GM21423 (cell line): Measurements from ENCODE around the gene CHD3.
A peak's percentile ranks its signal among the peaks of the same experiment; 100 is the strongest.

Source experiments
- ATAC-seq: cut with Tn5 transposase; IDR thresholded peaks from one replicate; pipeline ENCODE4 v1.9.1; 2021; ENCODE audit warnings: mild to moderate bottlenecking, moderate library complexity; ENCODE audit not compliant: unreplicated experiment

The CHD3 gene

DNA sequence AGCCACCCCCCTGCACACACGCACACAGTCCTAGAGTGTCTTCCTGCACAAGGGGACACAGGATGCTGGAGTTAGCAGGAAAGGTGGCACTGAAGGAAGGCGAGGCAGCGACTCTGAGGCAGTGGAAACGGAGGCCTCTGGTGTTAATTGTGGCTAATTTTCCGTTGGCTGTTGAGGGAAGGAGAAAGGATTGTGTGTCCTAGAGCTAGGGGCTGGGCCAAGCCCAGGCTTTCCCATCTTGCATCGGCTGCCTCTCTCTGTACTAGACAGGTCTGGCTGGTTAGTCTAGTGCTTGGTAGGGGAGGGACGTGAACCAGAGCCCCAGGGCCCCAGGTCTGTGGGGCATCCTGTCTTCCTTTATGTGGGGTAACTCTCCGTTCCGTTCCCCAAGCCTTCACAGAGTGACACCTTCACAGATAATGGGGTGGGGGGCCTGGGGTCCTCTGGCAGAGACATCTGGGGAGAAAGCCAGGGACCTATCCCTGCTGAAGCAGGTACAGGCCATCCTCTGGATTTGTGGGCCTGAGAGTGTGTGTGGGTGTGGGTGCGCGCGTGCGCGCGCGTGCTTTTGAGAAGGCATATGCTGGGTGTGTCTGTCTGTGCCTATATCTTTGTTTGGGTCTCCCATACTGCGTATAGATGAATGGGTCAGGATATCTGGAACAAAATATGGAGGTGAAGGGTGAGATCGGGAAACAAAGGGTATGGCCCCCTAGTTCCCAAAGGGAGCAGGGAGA, at the start of gene CHD3:
Gene CHD3, plus strand, starts transcription at position 606 of the 737 bp plus-strand sequence. CDS start 212 bp downstream, outside the sequence.
- ATAC-seq: no peak

DNA sequence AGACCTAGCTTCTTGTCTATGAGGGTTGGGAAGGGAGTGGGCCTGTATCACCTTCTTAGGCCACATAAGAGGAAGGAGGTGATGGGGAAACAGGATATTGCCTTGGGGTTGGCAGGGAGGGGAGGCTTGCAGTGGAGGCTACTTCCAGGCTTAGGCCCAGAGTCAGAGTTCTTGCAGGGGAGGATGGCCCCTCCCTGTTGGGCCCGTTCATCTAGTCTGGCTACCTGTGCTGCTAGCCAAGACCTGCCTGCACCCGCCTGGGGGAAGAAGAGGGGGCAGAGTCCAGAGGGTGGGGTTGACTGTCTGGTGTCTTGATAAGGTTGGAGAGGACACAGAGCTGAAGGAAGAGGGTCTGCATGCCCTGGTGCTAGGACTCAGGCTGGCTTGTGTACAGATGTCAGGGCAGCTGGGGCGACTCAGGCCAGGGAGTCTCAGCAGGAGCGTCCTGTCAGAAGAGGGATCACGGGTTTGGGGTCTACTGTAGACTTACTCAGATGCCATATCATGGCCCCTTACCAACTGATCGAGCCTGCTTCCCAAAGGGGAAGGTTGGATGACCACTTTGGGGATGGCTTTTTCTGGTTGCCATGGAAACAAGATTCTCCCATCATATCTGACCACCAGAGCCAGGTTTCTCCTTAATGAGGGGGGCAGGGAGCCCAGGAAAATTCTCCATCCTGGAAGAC, 49.3 kb upstream of the CHD3 start:
- no peak for ATAC-seq

DNA sequence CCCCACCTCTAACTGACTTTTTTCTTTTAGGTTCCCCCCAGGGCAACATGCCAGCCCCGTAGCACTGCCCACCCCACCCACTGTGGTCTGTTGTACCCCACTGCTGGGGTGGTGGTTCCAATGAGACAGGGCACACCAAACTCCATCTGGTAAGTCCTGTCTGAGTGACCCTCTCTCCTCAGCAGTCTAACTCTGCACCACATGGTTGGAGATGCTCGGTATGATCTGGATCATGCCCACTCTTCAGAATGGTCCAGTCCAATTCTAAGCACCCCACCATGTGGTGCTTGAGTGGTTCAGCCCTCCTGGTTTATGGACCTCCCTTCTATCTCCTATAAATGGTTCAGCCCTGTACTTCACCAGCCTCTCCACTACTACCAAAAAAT, 48.7 kb upstream of the CHD3 start:
- ATAC-seq: no peak

DNA sequence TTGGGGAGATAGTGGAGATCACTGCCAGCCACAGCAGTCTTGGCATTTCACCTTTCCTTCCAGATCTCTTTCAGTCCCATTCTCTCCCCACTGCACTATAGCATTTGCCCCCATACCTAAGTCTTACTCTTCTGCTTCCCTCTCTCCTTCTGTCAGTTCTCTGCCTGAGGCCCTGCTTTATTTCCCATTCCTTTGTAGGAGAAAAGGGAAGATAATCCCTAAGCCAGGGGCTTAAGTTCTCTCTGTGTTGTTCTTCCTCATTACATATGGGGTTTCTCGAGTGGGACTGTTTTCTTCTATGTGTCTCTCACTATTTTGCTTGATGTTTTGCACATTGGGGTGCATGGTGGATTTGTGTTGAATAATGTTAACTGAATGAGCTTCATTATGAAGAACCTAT, 48.1 kb upstream of the CHD3 start:
- no peak for ATAC-seq

DNA sequence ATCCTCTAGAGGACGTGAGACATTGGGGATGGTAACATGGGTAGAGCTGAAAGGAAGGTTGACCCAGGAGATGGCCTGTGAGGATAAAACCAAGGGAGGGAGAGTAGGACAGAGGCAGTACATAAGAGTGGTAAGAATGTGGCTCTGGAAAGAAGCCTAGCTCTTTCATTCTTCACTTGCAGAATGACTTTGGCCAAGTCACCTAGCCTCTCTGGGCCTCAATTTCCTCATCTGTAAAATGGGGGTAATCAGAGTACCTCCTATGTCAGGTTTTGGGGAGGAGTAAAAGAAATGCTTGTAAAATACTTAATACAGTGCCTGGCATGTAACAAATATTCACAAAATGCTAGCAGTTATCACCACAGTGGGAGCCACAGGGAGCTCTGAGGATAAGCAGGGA, 47.7 kb upstream of the CHD3 start:
- no peak for ATAC-seq

DNA sequence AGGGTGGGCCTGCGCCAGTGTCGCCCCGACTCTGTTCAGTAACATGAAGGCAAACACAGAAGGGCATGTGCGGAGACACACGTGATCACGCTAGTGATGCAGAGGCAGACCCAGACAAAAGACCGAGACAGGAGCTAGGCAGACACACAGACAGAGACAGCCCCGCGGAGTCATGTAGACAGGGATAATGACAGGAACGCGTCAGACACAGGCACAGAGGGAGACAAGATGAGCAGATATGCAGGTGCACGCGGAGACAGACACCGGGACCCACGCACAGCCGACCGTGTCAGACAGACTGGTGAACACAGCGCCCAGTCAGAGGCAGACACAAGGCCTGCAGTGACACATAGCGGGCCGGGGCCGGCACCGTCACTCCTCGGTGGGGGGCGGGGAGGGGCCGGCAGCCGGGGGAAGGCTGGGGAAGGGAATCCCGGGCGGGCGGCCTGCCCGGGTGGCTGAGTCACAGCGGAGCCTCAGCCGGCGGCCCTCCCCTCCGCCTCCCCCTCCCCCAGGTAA, 47.1 kb upstream of the CHD3 start:
- peak; percentile 6 for ATAC-seq

DNA sequence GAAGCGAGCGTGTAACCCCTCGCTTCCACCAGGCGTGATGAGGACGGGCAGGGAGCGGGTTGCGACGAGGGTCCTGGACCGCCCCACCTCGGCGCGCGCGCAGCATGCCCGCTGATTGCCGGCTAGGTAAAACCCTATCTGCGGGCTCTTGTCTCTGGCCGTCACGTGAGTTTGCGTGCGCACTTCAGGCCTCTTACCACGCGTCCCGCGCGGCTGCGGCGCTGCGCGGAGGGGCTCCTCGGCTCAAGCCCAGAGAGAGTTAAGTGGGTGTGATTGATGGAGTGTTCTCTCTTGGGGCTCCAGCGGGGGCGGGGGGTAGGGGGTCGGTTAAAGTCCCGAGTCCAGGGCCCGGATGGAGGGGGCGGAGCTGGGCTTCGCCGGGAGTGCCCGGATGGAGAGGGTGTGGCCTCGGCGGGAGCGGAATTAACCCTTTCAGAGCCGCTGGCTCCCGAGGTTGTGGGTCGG, 46.6 kb upstream of the CHD3 start:
- peak; percentile 19 for ATAC-seq

DNA sequence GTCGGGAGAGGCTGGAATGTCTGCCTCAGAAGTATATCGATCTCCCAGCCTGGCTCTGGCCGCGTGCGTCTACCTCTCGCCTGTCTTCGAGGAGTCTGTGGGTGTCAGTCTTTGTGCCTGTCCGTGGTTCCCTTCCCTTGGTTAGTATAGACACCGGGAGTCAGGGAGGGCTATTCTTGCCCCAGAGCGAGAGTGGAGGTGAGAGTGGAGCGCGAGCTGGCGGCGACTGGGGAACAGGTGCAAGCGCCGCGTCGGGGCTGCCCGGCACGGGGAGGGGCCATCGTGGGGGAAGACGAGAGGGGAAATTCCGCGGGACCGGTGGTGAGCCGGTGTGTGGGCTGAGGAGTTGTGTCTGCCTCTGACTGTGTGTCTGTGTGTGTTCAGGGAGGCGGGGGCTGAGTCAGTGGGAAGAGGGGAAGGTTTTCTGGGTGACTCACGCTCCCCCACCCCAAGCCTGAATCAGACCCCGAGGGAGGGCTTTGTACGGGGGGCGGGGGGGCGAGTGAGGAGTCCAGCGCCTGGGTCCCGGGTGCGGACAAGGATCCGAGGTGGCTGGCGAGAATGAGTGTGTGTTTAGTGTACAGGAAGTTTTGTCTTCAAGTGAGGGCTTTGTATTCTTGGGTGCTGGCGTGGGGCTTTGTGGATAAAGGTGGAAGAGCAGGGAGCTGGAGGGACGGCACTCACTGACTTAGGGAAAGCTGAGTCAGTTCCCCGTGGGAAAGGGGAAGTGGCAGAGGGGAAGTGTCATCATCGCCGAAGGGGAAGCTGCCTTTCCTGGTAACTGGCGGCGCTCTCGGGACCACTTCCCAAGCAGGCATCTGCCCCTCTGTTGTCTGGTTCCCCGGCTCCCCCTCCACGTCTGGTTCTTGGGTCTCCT, 46.0 kb upstream of the CHD3 start:
- ATAC-seq: peak; percentile 29

DNA sequence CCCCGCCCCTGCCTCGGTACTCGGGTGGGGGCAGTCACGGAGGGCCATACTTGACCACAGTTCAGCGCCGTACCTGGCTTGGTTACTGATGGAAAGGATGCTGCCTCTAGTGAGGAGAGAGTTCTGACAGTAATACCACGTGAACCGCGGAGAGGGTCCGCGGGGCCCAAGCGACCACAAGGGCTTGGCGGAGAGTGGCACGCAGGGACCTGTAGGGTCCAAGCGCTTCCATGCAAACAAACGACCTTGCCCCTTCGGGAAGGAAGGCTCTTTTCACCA, 45.4 kb upstream of the CHD3 start:
- ATAC-seq: no peak

DNA sequence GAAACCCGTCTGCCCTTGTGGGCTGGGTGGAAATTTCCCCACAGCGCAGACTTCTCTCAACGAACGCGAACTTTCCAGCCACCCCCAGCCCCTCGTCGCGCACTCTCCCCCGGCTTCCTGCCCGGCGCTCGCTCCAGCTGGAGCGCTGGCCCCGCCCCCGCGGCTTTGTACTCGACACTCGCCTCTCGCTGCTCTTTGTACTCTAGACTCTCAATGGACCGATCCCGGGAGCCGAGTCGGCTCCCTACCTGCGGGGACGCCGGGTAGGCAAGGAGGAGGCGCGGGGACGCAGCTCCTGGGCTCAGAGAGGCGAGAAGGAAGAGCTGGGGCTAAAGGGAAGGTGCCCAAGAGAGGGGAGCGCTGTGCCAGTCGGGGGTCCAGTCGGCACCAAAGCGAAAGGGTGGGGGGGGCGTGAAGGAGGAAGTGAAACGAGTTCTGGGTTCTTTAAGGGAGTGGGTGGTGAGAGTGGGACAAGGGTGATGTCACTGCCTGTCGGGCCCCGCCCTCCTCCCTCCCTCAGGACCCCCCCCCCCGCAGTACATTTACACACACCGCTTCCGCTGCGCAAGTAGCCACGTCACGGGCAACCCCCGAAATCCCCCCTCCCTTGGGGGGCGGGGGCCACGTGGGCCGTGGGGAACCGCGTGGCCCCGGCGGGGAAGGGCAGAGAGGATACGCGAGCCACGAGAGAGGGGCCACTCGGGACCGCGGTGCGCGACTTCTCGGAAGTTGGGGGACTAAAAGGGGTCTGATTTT, 44.9 kb upstream of the CHD3 start:
- peak; percentile 28 for ATAC-seq

DNA sequence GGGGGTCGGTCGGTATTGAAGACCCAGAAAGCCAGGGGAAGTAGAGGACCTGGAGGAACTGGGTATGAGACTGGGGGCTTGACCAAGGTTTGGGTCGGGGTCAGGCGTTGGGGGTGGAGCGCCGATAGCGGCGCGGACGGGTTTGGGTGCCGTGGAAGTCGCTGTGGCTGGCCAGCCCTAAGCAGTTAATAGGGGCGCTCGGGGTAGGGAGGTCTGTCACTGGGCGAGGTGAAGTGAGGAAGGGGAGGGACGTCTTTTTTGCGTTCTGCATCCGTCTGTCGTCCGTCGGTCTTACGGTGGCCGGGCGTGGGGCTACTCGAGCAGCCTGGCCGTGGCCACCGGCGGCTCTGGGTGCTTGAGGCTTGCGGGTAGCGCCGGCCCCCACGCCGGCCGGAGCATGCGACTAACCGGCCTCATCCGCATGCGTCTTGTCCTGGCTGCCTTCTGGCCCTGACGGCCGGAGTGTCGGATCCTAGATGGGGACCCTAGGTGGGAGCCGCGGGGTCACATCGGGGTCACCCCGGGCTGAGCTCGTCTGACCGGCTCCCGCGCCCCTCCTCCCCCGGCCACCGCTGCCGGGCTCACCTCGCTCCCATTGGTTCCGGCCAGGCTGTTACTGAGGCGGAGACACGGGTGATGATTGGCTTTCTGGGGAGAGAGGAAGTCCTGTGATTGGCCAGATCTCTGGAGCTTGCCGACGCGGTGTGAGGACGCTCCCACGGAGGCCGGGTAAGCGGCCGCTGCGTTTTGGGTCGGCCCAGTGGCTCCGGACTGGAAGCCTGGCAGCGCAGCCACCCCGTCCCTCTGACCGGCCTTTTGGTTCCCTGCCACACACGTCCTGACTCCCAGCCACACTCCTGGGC, 44.1 kb upstream of the CHD3 start:
- ATAC-seq: peak; percentile 38

DNA sequence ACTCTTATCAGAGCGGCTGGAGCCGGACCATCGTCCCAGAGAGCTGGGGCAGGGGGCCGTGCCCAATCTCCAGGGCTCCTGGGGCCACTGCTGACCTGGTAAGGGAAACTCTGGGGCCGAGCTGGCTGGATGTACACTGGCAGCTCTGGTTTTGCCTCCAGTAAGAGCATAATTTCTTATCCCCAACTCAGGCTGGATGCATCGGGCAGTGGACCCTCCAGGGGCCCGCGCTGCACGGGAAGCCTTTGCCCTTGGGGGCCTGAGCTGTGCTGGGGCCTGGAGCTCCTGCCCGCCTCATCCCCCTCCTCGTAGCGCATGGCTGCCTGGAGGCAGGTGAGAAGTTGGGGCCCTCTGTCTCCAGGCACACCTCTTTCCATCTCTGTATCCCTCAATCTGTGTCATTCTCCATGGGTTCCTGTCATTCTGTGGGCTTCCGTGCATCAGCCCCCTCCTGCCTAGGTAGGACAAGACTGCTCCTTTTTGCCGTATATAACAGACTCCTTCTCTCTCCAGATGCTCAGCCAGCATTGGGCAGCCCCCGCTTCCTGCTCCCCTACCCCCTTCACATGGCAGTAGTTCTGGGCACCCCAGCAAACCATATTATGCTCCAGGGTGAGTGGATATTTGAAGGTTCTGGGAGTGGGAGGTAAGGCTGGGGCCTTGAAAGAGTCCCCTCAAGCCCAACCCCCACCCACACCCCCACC, 43.1 kb upstream of the CHD3 start:
- ATAC-seq: no peak

DNA sequence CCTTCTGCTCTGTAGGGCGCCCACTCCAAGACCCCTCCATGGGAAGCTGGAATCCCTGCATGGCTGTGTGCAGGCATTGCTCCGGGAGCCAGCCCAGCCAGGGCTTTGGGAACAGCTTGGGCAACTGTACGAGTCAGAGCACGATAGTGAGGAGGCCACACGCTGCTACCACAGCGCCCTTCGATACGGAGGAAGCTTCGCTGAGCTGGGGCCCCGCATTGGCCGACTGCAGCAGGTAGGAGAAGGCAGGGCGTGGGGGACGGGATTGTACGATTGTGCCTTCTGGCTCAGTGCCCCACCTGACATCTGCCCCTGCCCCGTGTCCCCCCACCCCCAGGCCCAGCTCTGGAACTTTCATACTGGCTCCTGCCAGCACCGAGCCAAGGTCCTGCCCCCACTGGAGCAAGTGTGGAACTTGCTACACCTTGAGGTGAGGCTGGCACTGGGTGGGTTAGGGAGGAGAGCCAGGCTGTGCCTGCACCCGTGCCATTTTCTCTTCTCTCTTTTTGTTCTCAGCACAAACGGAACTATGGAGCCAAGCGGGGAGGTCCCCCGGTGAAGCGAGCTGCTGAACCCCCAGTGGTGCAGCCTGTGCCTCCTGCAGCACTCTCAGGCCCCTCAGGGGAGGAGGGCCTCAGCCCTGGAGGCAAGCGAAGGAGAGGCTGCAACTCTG, 42.4 kb upstream of the CHD3 start:
- no peak for ATAC-seq

DNA sequence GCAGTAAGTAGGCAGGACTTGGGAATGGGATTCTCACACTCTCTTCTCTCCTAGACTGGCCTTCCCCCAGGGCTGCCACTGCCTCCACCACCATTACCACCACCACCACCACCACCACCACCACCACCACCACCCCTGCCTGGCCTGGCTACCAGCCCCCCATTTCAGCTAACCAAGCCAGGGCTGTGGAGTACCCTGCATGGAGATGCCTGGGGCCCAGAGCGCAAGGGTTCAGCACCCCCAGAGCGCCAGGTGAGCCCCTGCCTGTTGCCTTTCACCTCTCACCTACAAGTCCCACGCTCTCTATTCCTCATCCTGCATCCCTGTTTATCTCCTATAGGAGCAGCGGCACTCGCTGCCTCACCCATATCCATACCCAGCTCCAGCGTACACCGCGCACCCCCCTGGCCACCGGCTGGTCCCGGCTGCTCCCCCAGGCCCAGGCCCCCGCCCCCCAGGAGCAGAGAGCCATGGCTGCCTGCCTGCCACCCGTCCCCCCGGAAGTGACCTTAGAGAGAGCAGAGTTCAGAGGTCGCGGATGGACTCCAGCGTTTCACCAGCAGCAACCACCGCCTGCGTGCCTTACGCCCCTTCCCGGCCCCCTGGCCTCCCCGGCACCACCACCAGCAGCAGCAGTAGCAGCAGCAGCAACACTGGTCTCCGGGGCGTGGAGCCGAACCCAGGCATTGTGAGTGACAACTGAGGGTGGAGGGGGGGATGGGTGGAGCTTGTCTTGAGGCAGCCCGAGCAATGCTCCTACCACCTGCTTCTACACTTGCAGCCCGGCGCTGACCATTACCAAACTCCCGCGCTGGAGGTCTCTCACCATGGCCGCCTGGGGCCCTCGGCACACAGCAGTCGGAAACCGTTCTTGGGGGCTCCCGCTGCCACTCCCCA, 41.6 kb upstream of the CHD3 start:
- ATAC-seq: no peak

DNA sequence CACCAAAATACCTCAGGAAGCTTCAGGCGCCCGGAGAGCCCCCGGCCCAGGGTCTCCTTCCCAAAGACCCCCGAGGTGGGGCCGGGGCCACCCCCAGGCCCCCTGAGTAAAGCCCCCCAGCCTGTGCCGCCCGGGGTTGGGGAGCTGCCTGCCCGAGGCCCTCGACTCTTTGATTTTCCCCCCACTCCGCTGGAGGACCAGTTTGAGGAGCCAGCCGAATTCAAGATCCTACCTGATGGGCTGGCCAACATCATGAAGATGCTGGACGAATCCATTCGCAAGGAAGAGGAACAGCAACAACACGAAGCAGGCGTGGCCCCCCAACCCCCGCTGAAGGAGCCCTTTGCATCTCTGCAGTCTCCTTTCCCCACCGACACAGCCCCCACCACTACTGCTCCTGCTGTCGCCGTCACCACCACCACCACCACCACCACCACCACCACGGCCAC, 40.4 kb upstream of the CHD3 start:
- ATAC-seq: no peak

DNA sequence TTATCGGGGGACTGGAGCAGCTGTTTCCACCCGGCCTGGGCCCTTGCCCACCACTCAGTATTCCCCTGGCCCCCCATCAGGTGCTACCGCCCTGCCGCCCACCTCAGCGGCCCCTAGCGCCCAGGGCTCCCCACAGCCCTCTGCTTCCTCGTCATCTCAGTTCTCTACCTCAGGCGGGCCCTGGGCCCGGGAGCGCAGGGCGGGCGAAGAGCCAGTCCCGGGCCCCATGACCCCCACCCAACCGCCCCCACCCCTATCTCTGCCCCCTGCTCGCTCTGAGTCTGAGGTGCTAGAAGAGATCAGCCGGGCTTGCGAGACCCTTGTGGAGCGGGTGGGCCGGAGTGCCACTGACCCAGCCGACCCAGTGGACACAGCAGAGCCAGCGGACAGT, 39.9 kb upstream of the CHD3 start:
- no peak for ATAC-seq

DNA sequence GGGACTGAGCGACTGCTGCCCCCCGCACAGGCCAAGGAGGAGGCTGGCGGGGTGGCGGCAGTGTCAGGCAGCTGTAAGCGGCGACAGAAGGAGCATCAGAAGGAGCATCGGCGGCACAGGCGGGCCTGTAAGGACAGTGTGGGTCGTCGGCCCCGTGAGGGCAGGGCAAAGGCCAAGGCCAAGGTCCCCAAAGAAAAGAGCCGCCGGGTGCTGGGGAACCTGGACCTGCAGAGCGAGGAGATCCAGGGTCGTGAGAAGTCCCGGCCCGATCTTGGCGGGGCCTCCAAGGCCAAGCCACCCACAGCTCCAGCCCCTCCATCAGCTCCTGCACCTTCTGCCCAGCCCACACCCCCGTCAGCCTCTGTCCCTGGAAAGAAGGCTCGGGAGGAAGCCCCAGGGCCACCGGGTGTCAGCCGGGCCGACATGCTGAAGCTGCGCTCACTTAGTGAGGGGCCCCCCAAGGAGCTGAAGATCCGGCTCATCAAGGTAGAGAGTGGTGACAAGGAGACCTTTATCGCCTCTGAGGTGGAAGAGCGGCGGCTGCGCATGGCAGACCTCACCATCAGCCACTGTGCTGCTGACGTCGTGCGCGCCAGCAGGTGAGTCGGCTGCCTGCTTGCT, 39.3 kb upstream of the CHD3 start:
- ATAC-seq: no peak
